Neural crest cell (in vitro differentiated cells): ENCODE data around the gene PPP1R16B. TPM values are rescaled to one million over a fixed set of nuclear protein-coding genes. Genes with fewer than 3 reads are reported as not detected.

Source experiments
- DNase-seq: peaks from one replicate; pipeline ENCODE4 v3.0.0; 2021; ENCODE audit warnings: low read depth, mixed read lengths, low spot score
- H3K27ac Mint-ChIP-seq: one replicate; pipeline ENCODE4 v1.8.0; 2021; ENCODE audit warnings: mild to moderate bottlenecking, mixed read lengths; ENCODE audit not compliant: unreplicated experiment
- H3K27me3 Mint-ChIP-seq: 2 replicates; pipeline ENCODE4 v1.8.0; 2021; ENCODE audit warnings: low read depth, mild to moderate bottlenecking, mixed read lengths
- H3K36me3 Mint-ChIP-seq: 2 replicates; pipeline ENCODE4 v1.8.0; 2021; ENCODE audit warnings: low read depth, mild to moderate bottlenecking, mixed read lengths
- H3K4me1 Mint-ChIP-seq: 2 replicates; pipeline ENCODE4 v1.8.0; 2021; ENCODE audit warnings: mixed read lengths
- H3K4me3 Mint-ChIP-seq: one replicate; pipeline ENCODE4 v1.8.0; 2021; ENCODE audit warnings: mild to moderate bottlenecking, mixed read lengths
- H3K9me3 Mint-ChIP-seq: 2 replicates; pipeline ENCODE4 v1.8.0; 2021; ENCODE audit warnings: mixed read lengths
- CTCF ChIP-seq: fragments of 200-600 bp; sonication (generic); conservative IDR thresholded peaks from 2 replicates; pipeline ENCODE4 v1.5.0; 2021; ENCODE audit warnings: antibody characterized with exemption, mild to moderate bottlenecking
- total RNA-seq: library from RNA; stranded (reverse); gene quantifications from 2 replicates; pipeline ENCODE4 v1.2.1, GENCODE V29; 2021

PPP1R16B gene
- total RNA-seq, 1 donor from 2014 or later, result 0.30 TPM

DNA sequence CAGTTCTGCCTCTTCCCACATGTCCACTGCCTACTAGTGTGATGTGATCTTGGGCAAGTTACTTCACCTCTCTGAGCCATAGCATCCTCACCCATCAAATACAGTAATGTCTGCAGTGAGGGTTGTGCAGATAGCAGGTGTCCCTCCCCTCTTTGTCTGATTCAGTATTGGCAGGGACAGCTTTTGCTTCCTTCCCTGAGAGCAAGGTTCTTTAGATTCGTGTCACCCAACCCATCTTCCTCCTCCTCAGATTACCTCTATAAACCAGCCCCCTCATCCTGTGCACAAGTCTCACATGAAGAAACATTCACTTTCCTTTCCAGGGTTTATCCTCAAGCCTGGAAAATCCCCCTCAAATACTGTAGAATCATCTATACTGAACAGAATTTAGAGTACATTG, 41.9 kb upstream of the PPP1R16B start:
- H3K4me3 Mint-ChIP-seq, result no peak overlapping the region
- TF ChIP-seq CTCF, result no peak
- no peak for DNase-seq
- no peaks in the 10 kb centered on the region for H3K4me1 Mint-ChIP-seq
- no peaks in the 10 kb centered on the region for H3K9me3 Mint-ChIP-seq
- peaks cover 27% of the 10 kb centered on the region for H3K36me3 Mint-ChIP-seq
- no peak overlapping the region for H3K27ac Mint-ChIP-seq
- no peaks in the 10 kb centered on the region for H3K27me3 Mint-ChIP-seq

DNA sequence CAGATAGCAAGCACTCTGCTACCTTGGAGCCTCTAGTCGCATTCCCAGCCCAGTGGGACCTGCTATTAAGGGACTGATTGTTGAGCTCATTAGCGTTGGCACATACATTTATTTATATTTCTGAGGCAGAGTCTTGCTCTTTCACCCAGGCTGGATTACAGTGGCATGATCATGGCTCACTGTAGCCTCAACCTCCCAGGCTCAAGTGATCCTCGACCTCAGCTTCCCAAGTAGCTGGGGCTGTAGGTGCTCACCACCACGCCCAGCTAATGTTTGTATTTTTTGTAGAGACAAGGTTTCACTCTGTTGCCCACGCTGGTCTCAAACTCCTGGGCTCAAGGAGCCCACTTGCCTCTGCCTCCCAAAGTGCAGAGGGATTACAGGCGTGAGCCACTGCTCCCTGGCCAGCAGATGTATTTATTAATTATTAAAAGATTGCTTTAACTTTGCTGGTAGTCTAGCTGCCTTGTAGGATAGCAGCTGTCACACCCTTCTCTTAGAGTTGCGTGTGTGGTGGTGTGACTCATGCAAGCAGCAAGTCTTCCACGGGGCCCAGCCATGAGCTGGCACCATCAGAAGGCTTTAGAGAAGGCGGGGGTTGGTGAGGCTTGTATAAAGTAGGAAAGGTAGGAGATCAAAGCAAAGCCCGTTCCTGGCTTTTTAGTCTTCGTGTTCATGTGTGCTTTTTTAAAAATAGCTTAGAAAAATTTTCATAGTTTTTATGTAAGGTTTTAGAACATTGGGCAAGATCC, 40.8 kb upstream of the PPP1R16B start:
- Mint-ChIP-seq H3K4me1 (no peaks in the 10 kb centered on the region), H3K27me3 (no peaks in the 10 kb centered on the region), H3K4me3 (no peak overlapping the region), H3K27ac (no peak overlapping the region), H3K9me3 (no peaks in the 10 kb centered on the region), H3K36me3 (peaks cover 28% of the 10 kb centered on the region)
- no peak for DNase-seq
- TF ChIP-seq CTCF, result no peak

- no peaks in the 10 kb centered on the region for H3K4me1 Mint-ChIP-seq
Observed at GRCh38 chr20:38766071-38766470, 39.4 kb upstream of the PPP1R16B start.

DNA sequence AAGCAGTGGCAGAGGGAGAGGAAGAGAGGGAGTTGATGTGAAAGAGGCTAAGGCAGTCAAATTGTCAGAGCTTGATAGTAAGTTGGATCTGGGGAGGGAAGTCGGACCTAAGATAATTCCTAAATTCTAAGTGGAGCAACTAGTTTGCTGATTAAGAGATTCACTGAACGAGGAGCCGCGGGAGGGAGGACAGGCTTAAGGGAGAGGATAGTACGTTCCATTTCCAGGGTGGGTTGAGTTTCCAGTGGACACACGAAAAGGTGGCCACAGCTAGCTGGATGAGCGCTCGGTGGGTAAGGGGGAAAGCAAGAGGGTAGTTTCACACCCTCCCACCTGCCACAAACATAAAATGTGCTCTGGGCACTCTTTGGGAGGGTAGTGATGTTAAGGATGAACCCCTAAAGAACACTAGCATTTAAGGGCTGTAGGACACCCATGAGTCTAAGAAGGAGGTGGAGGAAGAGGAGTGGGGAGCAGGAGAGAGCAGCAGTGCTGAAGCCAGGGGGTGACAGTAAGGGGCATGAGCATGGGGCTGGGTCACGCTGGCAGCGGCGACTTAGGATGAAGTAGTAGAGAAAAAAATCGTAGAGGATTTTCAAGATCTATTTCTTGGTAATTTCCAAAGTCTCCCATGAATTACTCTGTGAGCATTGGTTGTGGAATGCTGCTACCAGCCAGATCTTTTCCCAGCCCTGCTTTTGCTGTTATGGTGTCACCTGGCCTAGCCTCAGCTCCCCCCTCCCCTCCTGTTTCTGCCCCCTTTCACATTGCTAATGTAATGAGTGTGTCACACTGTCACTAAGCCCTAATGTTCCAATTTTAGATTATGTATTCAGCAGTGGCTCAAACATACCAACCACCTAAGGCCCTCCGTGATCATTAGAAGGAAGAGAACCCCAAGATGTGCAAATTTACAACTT, 35.9 kb upstream of the PPP1R16B start:
- H3K36me3 Mint-ChIP-seq, result peaks cover 43% of the 10 kb centered on the region
- peaks cover 9% of the 10 kb centered on the region for H3K9me3 Mint-ChIP-seq
- no peak for DNase-seq
- no peaks in the 10 kb centered on the region for H3K27me3 Mint-ChIP-seq
- no peak overlapping the region for H3K4me3 Mint-ChIP-seq
- TF ChIP-seq CTCF, result no peak
- no peaks in the 10 kb centered on the region for H3K4me1 Mint-ChIP-seq
- no peak overlapping the region for H3K27ac Mint-ChIP-seq

More at GRCh38 chr20:38766071-38766470, 39.4 kb upstream of the PPP1R16B start:
- H3K4me3 Mint-ChIP-seq, result no peak overlapping the region
- H3K27me3 Mint-ChIP-seq, result no peaks in the 10 kb centered on the region
- H3K36me3 Mint-ChIP-seq, result peaks cover 21% of the 10 kb centered on the region
- DNase-seq, result no peak
- TF ChIP-seq CTCF, result no peak
- no peaks in the 10 kb centered on the region for H3K9me3 Mint-ChIP-seq
- no peak overlapping the region for H3K27ac Mint-ChIP-seq

GRCh38 chr20:38770546-38770945, 35.0 kb upstream of the PPP1R16B start:
- H3K27ac Mint-ChIP-seq, result no peak overlapping the region
- peaks cover 9% of the 10 kb centered on the region for H3K9me3 Mint-ChIP-seq
- no peak for DNase-seq
- no peaks in the 10 kb centered on the region for H3K27me3 Mint-ChIP-seq
- H3K4me1 Mint-ChIP-seq, result no peaks in the 10 kb centered on the region
- no peak overlapping the region for H3K4me3 Mint-ChIP-seq
- H3K36me3 Mint-ChIP-seq, result peaks cover 48% of the 10 kb centered on the region
- no peak for TF ChIP-seq CTCF
